GM21447 (cell line): ENCODE measurements around the gene CCDC141.
A peak's percentile ranks its signal among the peaks of the same experiment; 100 is the strongest.
"Not testable (repeated sequence)": the region's sequence is repeated elsewhere in the genome, so short reads cannot be mapped to it uniquely, and the experiment has no call there.

Experiments used
- ATAC-seq: cut with Tn5 transposase; IDR thresholded peaks from one replicate; pipeline ENCODE4 v1.9.1; 2021; ENCODE audit not compliant: unreplicated experiment

The CCDC141 gene

GRCh38 chr2:179045602-179046001, 4.3 kb downstream of the CCDC141 start:
- ATAC-seq, result not testable (repeated sequence)

GRCh38 chr2:179044500-179044899, 5.4 kb downstream of the CCDC141 start:
- no peak for ATAC-seq

- peak; percentile 70 for ATAC-seq
These were observed 12.1 kb downstream of the CCDC141 start for GRCh38 chr2:179037807-179038206.

- ATAC-seq, result no peak
These were observed 13.5 kb downstream of the CCDC141 start for GRCh38 chr2:179036353-179036905.

GRCh38 chr2:179031731-179032408, 18.1 kb downstream of the CCDC141 start:
- ATAC-seq, result peak; percentile 96

DNA sequence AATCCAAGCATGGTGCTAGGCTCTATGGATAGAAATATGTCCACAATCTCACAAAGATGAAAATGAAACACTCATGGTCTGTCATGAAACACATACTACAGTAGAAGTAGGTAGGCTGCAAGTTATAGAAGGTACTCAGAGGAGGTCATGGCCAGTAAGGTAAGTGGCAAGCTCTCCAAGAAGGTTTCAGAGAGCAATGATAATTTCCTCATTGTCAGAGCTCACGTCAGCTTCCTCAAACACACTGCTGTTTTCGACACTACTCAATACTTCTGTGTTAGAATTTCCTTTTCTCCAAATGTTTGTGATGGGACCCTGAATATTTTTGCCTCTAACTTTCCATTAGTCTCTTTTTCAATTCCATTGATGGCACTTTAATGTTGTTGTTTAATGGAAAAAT, 25.5 kb downstream of the CCDC141 start:
- no peak for ATAC-seq

DNA sequence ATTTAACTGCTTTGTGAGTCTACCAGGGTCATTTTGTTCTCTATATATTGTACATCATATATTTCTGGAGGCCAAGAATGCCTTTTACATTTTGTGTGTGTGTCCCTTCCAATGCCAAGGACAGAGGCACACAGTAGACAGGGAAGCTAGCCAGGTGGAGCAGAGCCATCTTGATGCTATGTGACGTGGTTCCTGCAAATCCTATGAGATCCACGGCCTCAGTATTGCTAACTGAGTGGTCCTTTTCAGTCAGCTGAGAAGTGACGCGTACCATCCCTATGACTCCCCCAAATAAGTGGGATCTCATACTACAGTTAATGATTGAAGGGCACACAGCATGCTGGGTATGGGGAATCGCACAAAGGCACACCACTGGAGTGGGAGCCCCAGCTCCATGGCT, 27.3 kb downstream of the CCDC141 start:
- ATAC-seq, result no peak

- peak; percentile 68 for ATAC-seq
These were observed 28.7 kb downstream of the CCDC141 start for GRCh38 chr2:179021258-179021657.

DNA sequence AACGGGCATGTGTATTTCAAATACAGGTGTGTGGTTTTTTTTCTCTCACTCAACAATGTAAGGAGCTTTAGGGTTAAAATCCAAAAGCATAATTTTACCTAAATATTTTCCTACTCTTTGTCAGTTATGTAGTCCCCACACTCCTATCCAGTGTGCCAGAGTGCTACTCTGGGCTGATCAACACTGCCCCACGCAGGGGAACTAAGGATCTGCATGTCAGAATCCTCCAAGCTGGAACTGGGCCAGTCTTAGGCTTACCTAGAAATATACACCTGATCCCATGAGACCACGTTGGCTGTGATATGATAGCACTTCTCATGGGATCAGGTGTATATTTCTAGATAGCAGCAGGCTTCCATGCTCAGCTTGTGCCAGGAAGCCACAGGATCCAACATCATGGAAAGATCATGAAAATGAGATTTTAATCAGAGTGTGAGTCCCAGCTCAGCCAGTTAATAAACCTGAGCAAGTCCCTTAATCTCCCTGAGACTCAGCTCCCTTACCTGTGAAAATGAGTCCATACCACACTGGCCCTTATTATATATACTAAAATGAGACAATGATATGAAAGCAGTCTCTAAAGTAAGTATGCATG, 29.7 kb downstream of the CCDC141 start:
- ATAC-seq, result peak; percentile 61

GRCh38 chr2:179019260-179019659, 30.7 kb downstream of the CCDC141 start:
- ATAC-seq, result no peak

DNA sequence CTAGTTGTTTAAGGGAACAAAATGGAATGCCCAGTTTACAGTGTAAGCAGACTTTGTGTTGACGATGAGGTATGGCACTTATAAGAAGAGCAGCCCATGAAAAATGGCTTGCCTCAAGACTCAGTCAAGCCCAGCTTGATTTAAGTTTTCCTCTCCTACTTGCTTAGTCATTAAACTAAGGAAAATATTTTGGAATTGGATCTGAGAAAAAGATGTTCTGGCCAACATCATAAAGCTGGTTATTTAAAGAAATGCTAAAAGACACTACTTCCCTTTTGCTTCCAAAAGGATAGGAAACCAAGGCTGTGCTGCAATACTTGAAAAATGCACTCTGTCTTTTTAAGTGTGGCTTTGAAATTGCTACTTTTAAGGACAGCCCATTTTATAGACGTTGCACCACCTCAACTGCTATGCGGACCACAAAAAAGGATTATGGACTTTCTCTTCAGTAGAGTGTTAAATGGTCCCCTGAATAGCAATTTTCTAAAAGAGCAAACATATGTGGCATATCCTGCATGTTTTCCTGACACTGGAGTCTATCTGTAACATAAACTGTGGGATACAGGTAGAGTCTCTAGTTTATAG, 32.1 kb downstream of the CCDC141 start:
- ATAC-seq, result no peak

GRCh38 chr2:179014189-179014588, 35.7 kb downstream of the CCDC141 start:
- not testable (repeated sequence) for ATAC-seq

DNA sequence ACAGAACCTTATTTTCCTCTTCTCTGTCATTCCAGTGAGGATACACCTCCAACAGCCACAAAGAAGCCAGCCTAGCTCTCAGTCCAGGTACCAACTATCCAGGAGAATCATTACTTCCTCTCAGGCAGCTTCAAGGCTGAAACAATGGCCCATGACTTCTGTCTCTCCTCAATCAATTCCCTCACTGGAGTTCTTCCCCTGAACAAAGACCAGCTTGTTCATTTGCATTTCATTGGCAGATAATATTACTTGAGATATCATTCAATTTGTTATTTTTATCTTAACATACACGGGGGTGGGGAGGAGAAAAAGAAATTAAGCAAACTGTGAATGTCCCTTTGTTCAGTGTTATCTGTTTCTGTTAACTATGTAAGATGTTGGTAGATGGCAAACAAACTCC, 44.0 kb downstream of the CCDC141 start:
- ATAC-seq, result no peak

DNA sequence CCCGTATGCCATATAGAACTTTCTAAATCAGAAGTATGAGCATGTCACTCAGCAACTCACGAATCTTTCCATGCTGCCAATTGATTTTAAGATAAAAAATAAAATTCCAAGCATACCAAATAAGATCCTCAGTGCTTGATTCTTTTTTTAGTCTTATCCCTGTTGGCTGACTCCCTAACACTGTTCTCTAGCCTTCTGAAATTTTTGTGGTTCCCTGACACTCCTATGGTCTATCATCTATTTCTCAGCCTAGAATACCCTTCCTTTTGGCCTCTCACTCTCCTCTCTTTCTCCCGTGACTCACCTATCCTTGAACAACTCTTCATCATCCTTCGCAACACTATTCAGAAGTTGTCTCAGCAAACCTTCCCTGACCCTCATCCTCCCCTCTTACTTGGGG, 50.5 kb downstream of the CCDC141 start:
- no peak for ATAC-seq

DNA sequence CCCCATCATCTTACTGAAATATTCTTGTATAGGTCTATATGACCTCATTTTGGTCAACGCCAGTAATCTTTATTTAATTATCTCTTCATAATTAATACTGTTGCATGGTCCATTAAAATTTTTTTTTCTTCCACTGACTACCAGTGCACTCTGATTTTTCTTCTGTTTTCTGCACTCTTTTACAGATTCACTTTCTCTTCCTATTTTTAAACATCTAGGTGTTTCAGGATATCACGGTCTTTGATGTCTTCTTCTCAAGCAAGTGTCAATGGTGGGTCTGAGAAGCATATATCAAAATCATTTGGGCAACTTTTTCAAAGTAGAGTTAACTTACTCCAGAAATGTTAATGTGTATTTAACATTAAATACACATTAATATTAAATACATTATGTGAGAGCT, 51.4 kb downstream of the CCDC141 start:
- no peak for ATAC-seq

GRCh38 chr2:178997477-178997876, 52.5 kb downstream of the CCDC141 start:
- no peak for ATAC-seq

GRCh38 chr2:178997067-178997466, 52.9 kb downstream of the CCDC141 start:
- no peak for ATAC-seq

- no peak for ATAC-seq
These were observed 55.7 kb downstream of the CCDC141 start for GRCh38 chr2:178994264-178994663.

DNA sequence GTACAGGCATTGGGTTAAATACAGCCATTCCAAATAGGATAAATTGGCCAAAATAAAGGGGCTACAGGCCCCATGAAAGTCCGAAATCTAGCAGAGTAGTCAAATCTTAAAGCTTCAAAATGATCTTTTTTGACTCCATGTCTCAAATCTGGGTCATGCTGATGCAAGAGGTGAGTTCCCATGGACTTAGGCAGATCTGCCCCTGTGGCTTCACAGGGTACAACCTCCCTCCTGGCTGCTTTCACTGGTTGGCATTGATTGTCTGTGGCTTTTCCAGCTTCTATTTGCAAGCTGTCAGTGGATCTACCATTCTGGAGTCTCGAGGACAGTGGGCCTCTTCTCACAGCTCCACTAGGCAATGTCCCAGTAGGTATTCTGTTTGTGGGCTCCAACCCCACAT, 56.1 kb downstream of the CCDC141 start:
- no peak for ATAC-seq

DNA sequence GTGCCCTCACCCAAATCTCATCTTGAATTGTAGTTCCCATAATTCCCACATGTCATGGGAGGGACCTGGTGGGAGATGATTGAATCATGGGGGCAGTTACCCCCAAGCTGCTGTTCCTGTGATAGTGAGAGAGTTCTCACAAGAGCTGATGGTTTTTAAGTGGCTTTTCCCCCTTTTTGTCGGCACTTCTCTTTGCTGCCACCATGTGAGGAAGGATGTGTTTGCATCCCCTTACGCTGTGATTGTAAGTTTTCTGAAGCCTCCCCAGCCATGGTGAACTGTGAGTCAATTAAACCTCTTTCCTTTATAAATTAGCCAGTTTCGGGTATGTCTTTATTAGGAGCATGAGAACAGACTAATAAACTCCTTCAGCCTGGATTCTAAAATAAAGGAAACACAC, 57.2 kb downstream of the CCDC141 start:
- not testable (repeated sequence) for ATAC-seq

DNA sequence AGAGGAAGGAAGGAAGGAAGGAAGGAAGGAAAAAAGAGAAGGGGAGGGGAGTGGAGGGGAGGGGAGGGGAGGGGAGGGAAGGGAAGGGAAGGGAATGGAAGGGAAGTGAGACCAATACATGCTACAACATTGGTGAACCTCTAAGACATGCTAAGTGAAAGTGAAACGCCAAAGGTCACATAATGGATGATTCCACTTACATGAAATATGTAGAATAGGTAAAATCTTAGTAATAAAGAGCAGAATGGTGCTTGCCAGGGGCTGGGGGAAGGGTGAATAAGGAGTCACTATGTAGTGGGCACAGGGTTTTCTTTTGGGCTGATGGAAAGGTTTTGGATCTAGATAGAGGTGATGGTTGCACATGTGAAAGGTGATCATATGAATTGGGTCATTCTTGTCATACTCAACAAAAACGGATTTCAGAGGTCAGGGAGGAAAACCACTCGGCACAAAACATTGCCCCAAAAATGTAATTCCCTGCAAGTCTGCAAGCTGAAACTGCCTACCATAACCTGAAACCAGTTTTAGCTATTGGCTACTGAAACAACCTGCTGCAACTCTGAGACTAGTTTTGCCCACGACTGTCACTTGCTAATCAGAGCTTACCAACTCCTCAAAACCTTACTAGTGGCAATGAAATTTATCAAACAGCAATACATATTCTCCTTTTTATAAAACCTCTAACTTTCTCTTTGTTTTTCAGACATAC, 59.2 kb downstream of the CCDC141 start:
- peak; percentile 87 for ATAC-seq

DNA sequence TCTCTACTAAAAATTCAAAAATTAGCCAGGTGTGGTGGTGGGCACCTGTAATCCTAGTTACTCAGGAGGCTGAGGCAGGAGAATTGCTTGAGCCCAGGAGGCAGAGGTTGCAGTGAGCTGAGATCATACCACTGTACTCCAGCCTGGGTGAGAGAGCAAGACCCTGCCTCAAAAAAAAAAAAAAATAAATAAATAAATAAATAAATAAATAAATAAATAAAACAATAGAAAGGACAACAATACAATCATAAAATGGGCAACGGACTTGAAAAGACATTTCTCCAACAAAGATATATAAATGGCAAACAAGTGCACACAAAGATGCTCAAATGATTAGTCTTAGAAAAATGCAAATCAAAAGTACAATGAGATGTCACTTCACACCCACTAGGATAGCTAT, 60.5 kb downstream of the CCDC141 start:
- not testable (repeated sequence) for ATAC-seq
